ENCODE measurements around the gene MRTFA.

DNA sequence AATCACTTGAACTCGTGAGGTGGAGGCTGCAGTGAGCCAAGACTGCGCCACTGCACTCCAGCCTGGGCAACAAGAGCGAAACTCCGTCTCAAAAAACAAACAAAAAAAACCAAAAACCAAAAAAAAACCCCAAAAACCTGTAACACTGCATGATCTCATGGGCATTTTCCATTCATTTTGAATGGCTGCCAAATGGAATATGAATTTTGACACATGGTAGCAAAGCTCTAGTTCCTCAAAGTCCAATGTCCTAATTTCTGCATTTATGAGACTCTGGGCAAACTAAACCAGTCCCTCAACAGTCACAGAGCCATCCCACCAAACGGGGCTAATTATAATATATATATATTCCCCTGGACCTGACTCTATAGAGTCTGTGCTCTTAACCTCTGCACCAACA lies 204.4 kb downstream of the MRTFA start:
- TF ChIP-seq, protein P1, sequence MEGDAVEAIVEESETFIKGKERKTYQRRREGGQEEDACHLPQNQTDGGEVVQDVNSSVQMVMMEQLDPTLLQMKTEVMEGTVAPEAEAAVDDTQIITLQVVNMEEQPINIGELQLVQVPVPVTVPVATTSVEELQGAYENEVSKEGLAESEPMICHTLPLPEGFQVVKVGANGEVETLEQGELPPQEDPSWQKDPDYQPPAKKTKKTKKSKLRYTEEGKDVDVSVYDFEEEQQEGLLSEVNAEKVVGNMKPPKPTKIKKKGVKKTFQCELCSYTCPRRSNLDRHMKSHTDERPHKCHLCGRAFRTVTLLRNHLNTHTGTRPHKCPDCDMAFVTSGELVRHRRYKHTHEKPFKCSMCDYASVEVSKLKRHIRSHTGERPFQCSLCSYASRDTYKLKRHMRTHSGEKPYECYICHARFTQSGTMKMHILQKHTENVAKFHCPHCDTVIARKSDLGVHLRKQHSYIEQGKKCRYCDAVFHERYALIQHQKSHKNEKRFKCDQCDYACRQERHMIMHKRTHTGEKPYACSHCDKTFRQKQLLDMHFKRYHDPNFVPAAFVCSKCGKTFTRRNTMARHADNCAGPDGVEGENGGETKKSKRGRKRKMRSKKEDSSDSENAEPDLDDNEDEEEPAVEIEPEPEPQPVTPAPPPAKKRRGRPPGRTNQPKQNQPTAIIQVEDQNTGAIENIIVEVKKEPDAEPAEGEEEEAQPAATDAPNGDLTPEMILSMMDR (IDR thresholded peaks at IDR 0.05 in 2 of 3, conservative IDR thresholded peaks at IDR 0.05 in 1 of 3; ENCODE audit: insufficient read depth in 2 of 3, low read depth in 1 of 3, low read length in 3 of 3), result no peak
- no peak for TF ChIP-seq ZNF41 (CRISPR knock-in tag; conservative IDR thresholded peaks at IDR 0.05)
- no peak for TF ChIP-seq ZNF589 (CRISPR knock-in tag; IDR thresholded peaks at IDR 0.05; ENCODE audit: low read depth)
- TF ChIP-seq, protein P2, sequence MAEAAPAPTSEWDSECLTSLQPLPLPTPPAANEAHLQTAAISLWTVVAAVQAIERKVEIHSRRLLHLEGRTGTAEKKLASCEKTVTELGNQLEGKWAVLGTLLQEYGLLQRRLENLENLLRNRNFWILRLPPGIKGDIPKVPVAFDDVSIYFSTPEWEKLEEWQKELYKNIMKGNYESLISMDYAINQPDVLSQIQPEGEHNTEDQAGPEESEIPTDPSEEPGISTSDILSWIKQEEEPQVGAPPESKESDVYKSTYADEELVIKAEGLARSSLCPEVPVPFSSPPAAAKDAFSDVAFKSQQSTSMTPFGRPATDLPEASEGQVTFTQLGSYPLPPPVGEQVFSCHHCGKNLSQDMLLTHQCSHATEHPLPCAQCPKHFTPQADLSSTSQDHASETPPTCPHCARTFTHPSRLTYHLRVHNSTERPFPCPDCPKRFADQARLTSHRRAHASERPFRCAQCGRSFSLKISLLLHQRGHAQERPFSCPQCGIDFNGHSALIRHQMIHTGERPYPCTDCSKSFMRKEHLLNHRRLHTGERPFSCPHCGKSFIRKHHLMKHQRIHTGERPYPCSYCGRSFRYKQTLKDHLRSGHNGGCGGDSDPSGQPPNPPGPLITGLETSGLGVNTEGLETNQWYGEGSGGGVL (CRISPR knock-in tag; IDR thresholded peaks at IDR 0.05), result no peak
- no peak for TF ChIP-seq MTA3 (IDR thresholded peaks at IDR 0.05; ENCODE audit: borderline replicate concordance)
- no peak for TF ChIP-seq EGR1 (conservative IDR thresholded peaks at IDR 0.05)
- TF ChIP-seq TARDBP (IDR thresholded peaks at IDR 0.05), result no peak
- no peak for TF ChIP-seq NRF1 (conservative IDR thresholded peaks at IDR 0.05 in 1 of 2, IDR thresholded peaks at IDR 0.05 in 1 of 2)
- no peak for TF ChIP-seq POLR2A (conservative IDR thresholded peaks at IDR 0.05)
- TF ChIP-seq, protein P3, sequence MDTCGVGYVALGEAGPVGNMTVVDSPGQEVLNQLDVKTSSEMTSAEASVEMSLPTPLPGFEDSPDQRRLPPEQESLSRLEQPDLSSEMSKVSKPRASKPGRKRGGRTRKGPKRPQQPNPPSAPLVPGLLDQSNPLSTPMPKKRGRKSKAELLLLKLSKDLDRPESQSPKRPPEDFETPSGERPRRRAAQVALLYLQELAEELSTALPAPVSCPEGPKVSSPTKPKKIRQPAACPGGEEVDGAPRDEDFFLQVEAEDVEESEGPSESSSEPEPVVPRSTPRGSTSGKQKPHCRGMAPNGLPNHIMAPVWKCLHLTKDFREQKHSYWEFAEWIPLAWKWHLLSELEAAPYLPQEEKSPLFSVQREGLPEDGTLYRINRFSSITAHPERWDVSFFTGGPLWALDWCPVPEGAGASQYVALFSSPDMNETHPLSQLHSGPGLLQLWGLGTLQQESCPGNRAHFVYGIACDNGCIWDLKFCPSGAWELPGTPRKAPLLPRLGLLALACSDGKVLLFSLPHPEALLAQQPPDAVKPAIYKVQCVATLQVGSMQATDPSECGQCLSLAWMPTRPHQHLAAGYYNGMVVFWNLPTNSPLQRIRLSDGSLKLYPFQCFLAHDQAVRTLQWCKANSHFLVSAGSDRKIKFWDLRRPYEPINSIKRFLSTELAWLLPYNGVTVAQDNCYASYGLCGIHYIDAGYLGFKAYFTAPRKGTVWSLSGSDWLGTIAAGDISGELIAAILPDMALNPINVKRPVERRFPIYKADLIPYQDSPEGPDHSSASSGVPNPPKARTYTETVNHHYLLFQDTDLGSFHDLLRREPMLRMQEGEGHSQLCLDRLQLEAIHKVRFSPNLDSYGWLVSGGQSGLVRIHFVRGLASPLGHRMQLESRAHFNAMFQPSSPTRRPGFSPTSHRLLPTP (IDR thresholded peaks at IDR 0.05; ENCODE audit: borderline replicate concordance, extremely low read depth, insufficient read length), result no peak
- no peak for TF ChIP-seq CCAR2 (IDR thresholded peaks at IDR 0.05; ENCODE audit: low read depth, low read length)
